ENCODE data around the gene AZU1. TPM values are rescaled to one million over a fixed set of nuclear protein-coding genes. Genes with fewer than 3 reads are reported as not detected.
A peak's percentile ranks its signal among the peaks of the same experiment; 100 is the strongest.

Gene AZU1
- total RNA-seq, 2 donors from 2014 or later = 2.5 to 3.7 TPM

- Mint-ChIP-seq H3K4me1 (peaks cover 22% of the 10 kb centered on the region), H3K36me3 (ENCODE audit: low read depth) (peaks cover 71% of the 10 kb centered on the region), H3K9me3 (no peaks in the 10 kb centered on the region), H3K4me3 (no peak overlapping the region), H3K27me3 (ENCODE audit: insufficient read depth) (no peaks in the 10 kb centered on the region), H3K27ac (no peak overlapping the region)
- Histone ChIP-seq H3K9ac (ENCODE audit: extremely low read depth, low read length, poor library complexity, severe bottlenecking) (no peak overlapping the region), H3K4me1 (ENCODE audit: control insufficient read depth, insufficient read depth, low read length) (peaks cover 27% of the 10 kb centered on the region), H3K4me3 (ENCODE audit: low read length) (no peak overlapping the region), H3K9me3 (ENCODE audit: control insufficient read depth, low read length) (no peaks in the 10 kb centered on the region), H3K36me3 (ENCODE audit: control insufficient read depth, insufficient read depth, low read length) (peaks cover 94% of the 10 kb centered on the region), H3K27ac (ENCODE audit: low read depth, low read length) (no peak overlapping the region), H3K27me3 (ENCODE audit: control insufficient read depth, insufficient read depth, low read length, poor library complexity, severe bottlenecking) (no peaks in the 10 kb centered on the region)
- TF ChIP-seq CTCF (conservative IDR thresholded peaks at IDR 0.05) = no peak
- WGBS, 2 experiments (ENCODE audit: insufficient coverage in 1 of 2, insufficient read length in 1 of 2) = 94 to 98% methylated on average over 26 to 31 of the region's 31 CpGs
- DNase-seq = peak; percentile 50
These were observed 23.8 kb upstream of the AZU1 start for GRCh38 chr19:803686-804418.

GRCh38 chr19:804419-805165 lies 23.0 kb upstream of the AZU1 start:
- no peak overlapping the region for H3K27ac ChIP-seq (ENCODE audit: low read depth, low read length)
- Mint-ChIP-seq H3K4me3 (no peak overlapping the region), H3K9me3 (no peaks in the 10 kb centered on the region), H3K27ac (peak overlapping the region; percentile 55), H3K4me1 (peaks cover 18% of the 10 kb centered on the region), H3K36me3 (ENCODE audit: low read depth) (peaks cover 69% of the 10 kb centered on the region), H3K27me3 (ENCODE audit: insufficient read depth) (no peaks in the 10 kb centered on the region)
- no peak overlapping the region for H3K4me3 ChIP-seq (ENCODE audit: low read length)
- WGBS, 2 experiments (ENCODE audit: insufficient coverage in 1 of 2, insufficient read length in 1 of 2) = 96% methylated on average over 50 to 53 of the region's 53 CpGs
- H3K27me3 ChIP-seq (ENCODE audit: control insufficient read depth, insufficient read depth, low read length, poor library complexity, severe bottlenecking) = no peaks in the 10 kb centered on the region
- no peaks in the 10 kb centered on the region for H3K9me3 ChIP-seq (ENCODE audit: control insufficient read depth, low read length)
- H3K4me1 ChIP-seq (ENCODE audit: control insufficient read depth, insufficient read depth, low read length) = peaks cover 25% of the 10 kb centered on the region
- no peak for TF ChIP-seq CTCF (conservative IDR thresholded peaks at IDR 0.05)
- peaks cover 93% of the 10 kb centered on the region for H3K36me3 ChIP-seq (ENCODE audit: control insufficient read depth, insufficient read depth, low read length)
- H3K9ac ChIP-seq (ENCODE audit: extremely low read depth, low read length, poor library complexity, severe bottlenecking) = no peak overlapping the region
- no peak for DNase-seq

- Histone ChIP-seq H3K4me3 (ENCODE audit: low read length) (no peak overlapping the region), H3K9me3 (ENCODE audit: control insufficient read depth, low read length) (no peaks in the 10 kb centered on the region), H3K27ac (ENCODE audit: low read depth, low read length) (no peak overlapping the region), H3K27me3 (ENCODE audit: control insufficient read depth, insufficient read depth, low read length, poor library complexity, severe bottlenecking) (no peaks in the 10 kb centered on the region), H3K4me1 (ENCODE audit: control insufficient read depth, insufficient read depth, low read length) (peaks cover 23% of the 10 kb centered on the region), H3K36me3 (ENCODE audit: control insufficient read depth, insufficient read depth, low read length) (peaks cover 93% of the 10 kb centered on the region), H3K9ac (ENCODE audit: extremely low read depth, low read length, poor library complexity, severe bottlenecking) (no peak overlapping the region)
- Mint-ChIP-seq H3K4me1 (peaks cover 13% of the 10 kb centered on the region), H3K27me3 (ENCODE audit: insufficient read depth) (no peaks in the 10 kb centered on the region), H3K36me3 (ENCODE audit: low read depth) (peaks cover 69% of the 10 kb centered on the region), H3K4me3 (no peak overlapping the region), H3K27ac (peak overlapping the region; percentile 55), H3K9me3 (no peaks in the 10 kb centered on the region)
- TF ChIP-seq CTCF (conservative IDR thresholded peaks at IDR 0.05) = no peak
- no peak for DNase-seq
- WGBS, 2 experiments (ENCODE audit: insufficient coverage in 1 of 2, insufficient read length in 1 of 2) = 91 to 95% methylated on average over 19 to 33 of the region's 33 CpGs
These were observed 22.5 kb upstream of the AZU1 start for GRCh38 chr19:805166-805551.

All from endodermal cell (in vitro differentiated cells).